ENCODE measurements around the gene FAM217B. TPM values are rescaled to one million over a fixed set of nuclear protein-coding genes. Genes with fewer than 3 reads are reported as not detected.

The FAM217B gene, protein sequence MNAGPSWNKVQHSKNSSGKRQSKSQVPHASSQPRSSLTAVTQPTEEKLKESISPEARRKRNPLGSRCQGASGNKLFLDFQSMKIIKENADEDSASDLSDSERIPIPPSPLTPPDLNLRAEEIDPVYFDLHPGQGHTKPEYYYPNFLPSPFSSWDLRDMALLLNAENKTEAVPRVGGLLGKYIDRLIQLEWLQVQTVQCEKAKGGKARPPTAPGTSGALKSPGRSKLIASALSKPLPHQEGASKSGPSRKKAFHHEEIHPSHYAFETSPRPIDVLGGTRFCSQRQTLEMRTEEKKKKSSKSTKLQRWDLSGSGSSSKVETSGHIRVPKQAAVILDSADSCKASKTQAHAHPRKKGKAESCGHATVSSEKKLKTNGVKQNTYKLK
- total RNA-seq (2014; rRNA removed; shearing (Covaris generic)) = 6.2 and 12.0 TPM in 2 replicates

DNA sequence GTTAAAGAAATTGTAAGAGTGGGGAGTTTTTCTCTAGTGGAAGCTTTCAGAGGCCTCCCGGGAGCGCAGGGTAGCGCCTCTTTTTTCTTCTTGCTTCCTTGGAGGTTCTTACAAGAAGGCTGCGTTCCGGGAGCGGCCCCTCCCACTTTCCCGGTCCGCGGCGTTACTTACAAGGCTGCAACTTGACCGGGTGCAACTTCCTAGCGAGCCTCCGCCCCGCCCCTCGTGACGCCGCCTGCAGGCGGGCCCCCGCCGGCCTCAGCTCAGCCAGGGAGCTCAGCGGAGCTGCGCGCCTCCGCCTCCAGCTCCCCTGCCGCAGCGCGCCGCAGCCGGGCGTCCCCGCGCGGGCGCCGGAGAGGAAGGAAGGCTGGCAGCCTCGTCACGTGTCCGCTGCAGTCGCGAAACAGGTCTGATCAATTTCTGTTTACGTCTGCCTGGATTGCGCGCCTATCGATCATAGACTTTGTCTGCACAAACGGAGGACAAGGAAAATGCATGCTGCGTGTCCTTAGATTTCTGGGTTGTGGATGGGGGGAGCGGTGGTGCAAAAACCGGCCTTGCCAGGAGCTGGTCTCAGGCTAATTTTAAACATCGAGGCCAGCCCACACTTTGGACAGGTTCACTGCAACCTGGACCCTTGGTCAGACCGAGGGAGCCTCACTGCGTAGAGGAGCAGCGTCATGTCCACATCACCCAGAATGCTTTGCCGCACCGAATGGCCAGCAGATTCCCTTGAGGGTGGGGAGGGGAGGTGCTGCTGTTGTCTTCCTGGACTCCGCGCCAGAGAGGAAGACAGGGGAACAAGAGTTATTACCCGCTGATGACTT lies at the start of gene FAM217B, which contains the start of gene PPP1R3D:
TSS of gene FAM217B (plus strand) at position 261 of the 827 bp plus-strand sequence. CDS start 3,555 bp downstream, outside the sequence.
TSS of gene PPP1R3D (minus strand) at position 177 of the 827 bp plus-strand sequence. CDS start 374 bp downstream, outside the sequence.

DNA sequence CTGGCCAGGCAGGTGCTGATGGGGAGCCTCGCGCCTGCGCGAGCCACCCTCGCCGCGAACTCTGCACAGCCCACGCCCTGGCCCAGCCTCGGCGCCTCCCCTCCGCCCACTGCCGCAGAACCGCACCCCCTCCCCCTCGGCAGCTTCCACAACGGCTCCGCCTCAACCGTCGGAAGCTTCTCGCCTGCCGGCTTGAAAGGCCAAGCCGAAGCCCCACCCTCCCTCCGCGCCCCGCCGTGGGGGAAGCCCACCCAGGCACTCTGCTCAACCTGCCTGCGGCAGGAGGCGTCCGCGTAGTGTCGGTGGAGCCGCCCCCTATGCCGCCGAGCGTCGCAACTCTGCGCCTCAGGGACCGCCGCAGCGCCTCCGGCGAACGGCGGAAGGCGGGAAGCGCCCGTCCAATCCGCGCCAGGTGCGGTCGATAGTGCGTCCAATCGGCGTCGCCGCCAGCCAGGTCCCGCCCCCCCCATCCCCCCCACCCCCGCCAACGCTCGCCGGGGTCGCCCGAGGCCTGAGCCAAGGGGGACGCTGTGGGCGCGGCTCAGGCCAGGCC lies 6.8 kb upstream of the FAM217B start, which contains the start of gene SYCP2:
TSS of gene SYCP2 (minus strand) at position 342 of the 553 bp plus-strand sequence. CDS start 11,224 bp downstream, outside the sequence.

DNA sequence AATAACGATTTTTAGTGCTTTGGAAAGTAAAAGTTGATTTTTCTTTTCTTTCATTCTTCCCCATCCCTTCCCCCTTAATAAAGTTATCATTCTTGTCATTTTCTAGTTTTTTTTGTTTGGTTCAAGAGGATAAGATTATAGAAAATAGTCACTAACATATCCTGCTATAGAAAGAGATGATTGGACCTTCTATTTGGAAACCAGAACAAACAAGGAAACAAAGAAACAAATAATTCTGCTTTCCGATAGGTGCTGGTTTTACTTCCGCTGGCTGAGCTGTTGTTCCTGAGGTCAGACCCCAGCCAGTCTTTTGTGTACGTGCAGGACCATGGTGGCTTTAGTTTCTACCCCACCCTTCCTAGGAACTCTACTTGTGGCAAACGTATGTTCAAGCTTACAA lies 17.9 kb downstream of the FAM217B start, which contains the start of gene CDH26:
TSS of gene CDH26 (plus strand) at position 301 of the 400 bp plus-strand sequence. CDS start 304 bp downstream, outside the sequence.

Other genes with a start within 250 kb of the FAM217B start
- 0.38 and 1.5 TPM in 2 replicates for gene SYCP2, start 6.8 kb upstream of the FAM217B start, total RNA-seq (2014; rRNA removed; shearing (Covaris generic))
- gene PPP1R3D, start 84 bp upstream of the FAM217B start, total RNA-seq (2014; rRNA removed; shearing (Covaris generic)) = 4.0 and 4.3 TPM in 2 replicates
- gene CDH26, start 18.0 kb downstream of the FAM217B start, total RNA-seq (2014; rRNA removed; shearing (Covaris generic)) = 0.24 and 0.94 TPM in 2 replicates